ENCODE data around the gene CPN2. TPM values are rescaled to one million over a fixed set of nuclear protein-coding genes. Genes with fewer than 3 reads are reported as not detected.

CPN2 gene
- total and polyA plus RNA-seq, 10 of the 15 experiments (the other 5 are each of a cell fraction or from before 2014, with no cell fraction given), result not detected

GRCh38 chr3:194374935-194375334 is 23.8 kb upstream of the CPN2 start:
- FAIRE-seq (no peak), ATAC-seq (no peak)
- TF ChIP-seq HSF1 (IDR thresholded peaks at IDR 0.05; ENCODE audit: low read depth, low read length) (no peak), NR2C1 (IDR thresholded peaks at IDR 0.05) (no peak), NFIC (IDR thresholded peaks at IDR 0.05; ENCODE audit: low read depth, low read length) (no peak), NR2C2 (IDR thresholded peaks at IDR 0.05; ENCODE audit: borderline replicate concordance, control insufficient read depth, insufficient read length, low read depth) (no peak), BMI1 (IDR thresholded peaks at IDR 0.05; ENCODE audit: borderline replicate concordance) (no peak), SUZ12 (IDR thresholded peaks at IDR 0.05; ENCODE audit: unreplicated experiment) (no peak), FOXM1 (IDR thresholded peaks at IDR 0.05; ENCODE audit: low read depth, low read length) (no peak), PAX5 (IDR thresholded peaks at IDR 0.05; ENCODE audit: borderline replicate concordance, low read depth, low read length) (no peak), ESRRA (IDR thresholded peaks at IDR 0.05; ENCODE audit: low read length) (no peak), SRF (IDR thresholded peaks at IDR 0.05; ENCODE audit: low read depth in 2 of 2, low read length in 2 of 2) (no peak), HDAC6 (IDR thresholded peaks at IDR 0.05; ENCODE audit: unreplicated experiment) (no peak), CEBPB (IDR thresholded peaks at IDR 0.05; ENCODE audit: borderline replicate concordance in 1 of 2, low read depth in 2 of 2, low read length in 2 of 2) (no peak), GABPA (IDR thresholded peaks at IDR 0.05; ENCODE audit: low read depth) (no peak)
- TF ChIP-seq, protein P1, sequence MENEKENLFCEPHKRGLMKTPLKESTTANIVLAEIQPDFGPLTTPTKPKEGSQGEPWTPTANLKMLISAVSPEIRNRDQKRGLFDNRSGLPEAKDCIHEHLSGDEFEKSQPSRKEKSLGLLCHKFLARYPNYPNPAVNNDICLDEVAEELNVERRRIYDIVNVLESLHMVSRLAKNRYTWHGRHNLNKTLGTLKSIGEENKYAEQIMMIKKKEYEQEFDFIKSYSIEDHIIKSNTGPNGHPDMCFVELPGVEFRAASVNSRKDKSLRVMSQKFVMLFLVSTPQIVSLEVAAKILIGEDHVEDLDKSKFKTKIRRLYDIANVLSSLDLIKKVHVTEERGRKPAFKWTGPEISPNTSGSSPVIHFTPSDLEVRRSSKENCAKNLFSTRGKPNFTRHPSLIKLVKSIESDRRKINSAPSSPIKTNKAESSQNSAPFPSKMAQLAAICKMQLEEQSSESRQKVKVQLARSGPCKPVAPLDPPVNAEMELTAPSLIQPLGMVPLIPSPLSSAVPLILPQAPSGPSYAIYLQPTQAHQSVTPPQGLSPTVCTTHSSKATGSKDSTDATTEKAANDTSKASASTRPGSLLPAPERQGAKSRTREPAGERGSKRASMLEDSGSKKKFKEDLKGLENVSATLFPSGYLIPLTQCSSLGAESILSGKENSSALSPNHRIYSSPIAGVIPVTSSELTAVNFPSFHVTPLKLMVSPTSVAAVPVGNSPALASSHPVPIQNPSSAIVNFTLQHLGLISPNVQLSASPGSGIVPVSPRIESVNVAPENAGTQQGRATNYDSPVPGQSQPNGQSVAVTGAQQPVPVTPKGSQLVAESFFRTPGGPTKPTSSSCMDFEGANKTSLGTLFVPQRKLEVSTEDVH (IDR thresholded peaks at IDR 0.05; ENCODE audit: low read depth, partially characterized antibody), result no peak
- TF ChIP-seq, protein P2, sequence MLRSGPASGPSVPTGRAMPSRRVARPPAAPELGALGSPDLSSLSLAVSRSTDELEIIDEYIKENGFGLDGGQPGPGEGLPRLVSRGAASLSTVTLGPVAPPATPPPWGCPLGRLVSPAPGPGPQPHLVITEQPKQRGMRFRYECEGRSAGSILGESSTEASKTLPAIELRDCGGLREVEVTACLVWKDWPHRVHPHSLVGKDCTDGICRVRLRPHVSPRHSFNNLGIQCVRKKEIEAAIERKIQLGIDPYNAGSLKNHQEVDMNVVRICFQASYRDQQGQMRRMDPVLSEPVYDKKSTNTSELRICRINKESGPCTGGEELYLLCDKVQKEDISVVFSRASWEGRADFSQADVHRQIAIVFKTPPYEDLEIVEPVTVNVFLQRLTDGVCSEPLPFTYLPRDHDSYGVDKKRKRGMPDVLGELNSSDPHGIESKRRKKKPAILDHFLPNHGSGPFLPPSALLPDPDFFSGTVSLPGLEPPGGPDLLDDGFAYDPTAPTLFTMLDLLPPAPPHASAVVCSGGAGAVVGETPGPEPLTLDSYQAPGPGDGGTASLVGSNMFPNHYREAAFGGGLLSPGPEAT (IDR thresholded peaks at IDR 0.05; ENCODE audit: low read depth), result no peak
- TF ChIP-seq, protein P3, sequence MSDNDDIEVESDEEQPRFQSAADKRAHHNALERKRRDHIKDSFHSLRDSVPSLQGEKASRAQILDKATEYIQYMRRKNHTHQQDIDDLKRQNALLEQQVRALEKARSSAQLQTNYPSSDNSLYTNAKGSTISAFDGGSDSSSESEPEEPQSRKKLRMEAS (IDR thresholded peaks at IDR 0.05; ENCODE audit: low read depth, low read length), result no peak

More at GRCh38 chr3:194374935-194375334, 23.8 kb upstream of the CPN2 start:
- Histone ChIP-seq H3K27ac (ENCODE audit: control insufficient read depth, insufficient read depth) (no peak overlapping the region), H3K79me2 (ENCODE audit: control insufficient read depth, insufficient read depth, low read length) (no peaks in the 10 kb centered on the region), H3K4me3 (no peak overlapping the region), H3K36me3 (ENCODE audit: control insufficient read depth in 2 of 2, insufficient read depth in 2 of 2, low read length in 1 of 2) (no peaks in the 10 kb centered on the region), H3K9ac (ENCODE audit: control insufficient read depth, insufficient read depth, low read length) (no peak overlapping the region), H3K4me1 (ENCODE audit: control insufficient read depth, insufficient read depth, low read length) (no peaks in the 10 kb centered on the region), H3K27me3 (replicated peaks in 1 of 2; ENCODE audit: control insufficient read depth in 2 of 2, insufficient read depth in 2 of 2, low read length in 1 of 2) (no peaks in the 10 kb centered on the region; a peak in 1 of 4 replicates), H3K4me2 (ENCODE audit: control insufficient read depth, insufficient read depth) (no peak overlapping the region), H4K20me1 (ENCODE audit: control insufficient read depth, insufficient read depth) (no peaks in the 10 kb centered on the region), H3K9me3 (replicated peaks; ENCODE audit: control insufficient read depth, insufficient read depth, low read length) (no peaks in the 10 kb centered on the region), H2AFZ (ENCODE audit: control insufficient read depth, low read depth, low read length) (no peak overlapping the region)
- BruUV-seq (replicated peaks), result no TSS peak
- DNase-seq (ENCODE audit: low read depth, low spot score), result no peak
- in situ Hi-C loops (cut with MboI) (no loop called here), intact Hi-C loops (cut with micrococcal nuclease; ENCODE audit: unreplicated experiment) (no loop called here)
- WGBS (ENCODE audit: insufficient coverage, insufficient replicate concordance, low lambda C conversion rate, missing lambda C conversion rate), result 64% methylated on average over 9 of the region's 10 CpGs
- ChIA-PET RAD21 (ENCODE audit: unreplicated experiment) (no interaction called here), CTCF (no interaction called here), POLR2A (no interaction called here), SMC1A (ENCODE audit: uncharacterized antibody, unreplicated experiment) (no interaction called here)
